Activated CD4-positive, alpha-beta T cell treated with anti-CD3 and anti-CD28 coated beads, Interleukin-2, Interleukin-6, amounts not matched to agents 100 ng/mL and 50 ng/mL, durations not matched to agents 16 hours and 8 hours (primary cell): ENCODE results near the gene DNAH2.

Experiments used
- DNase-seq: peaks from one replicate; pipeline ENCODE4 v3.0.0-alpha.2; 2020

The DNAH2 gene

DNA sequence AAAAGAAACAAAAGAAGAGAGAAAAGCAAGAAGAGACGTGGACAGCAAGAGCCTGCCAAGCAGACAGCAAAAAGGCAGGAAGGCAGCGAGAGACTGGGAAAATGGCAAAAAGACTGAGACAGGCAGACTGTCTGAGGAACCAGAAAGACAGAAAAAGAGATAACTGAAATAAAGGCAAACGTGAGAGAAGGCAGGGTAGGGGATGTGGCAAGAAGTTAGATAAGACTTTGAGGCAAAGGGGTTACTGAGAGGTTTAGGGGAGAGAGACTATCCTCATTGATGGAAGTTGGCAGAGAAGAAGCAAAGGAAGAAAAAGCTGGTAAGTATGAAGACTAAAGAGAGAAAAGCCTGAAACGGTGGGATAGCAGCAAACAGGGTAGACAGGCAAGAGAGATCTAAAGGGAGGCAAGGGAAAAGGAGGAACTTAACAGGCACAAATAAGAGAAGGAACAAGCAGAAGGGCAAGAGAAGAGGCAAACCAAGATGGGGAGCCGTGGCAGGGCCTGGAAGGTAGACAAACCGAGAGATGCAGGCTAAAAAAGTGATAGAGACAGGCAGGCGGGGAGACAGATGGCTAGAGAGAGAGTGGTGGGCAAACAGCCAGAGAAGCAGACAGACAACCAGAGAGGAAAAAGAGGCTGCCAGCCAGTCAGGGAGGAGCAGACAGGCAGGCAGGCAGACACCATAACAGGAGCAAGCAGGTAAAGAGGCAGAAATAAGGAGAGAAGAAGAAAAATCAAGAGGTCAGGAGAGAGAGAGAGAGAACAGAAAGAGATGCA is 163.9 kb downstream of the DNAH2 start:
- no peak for DNase-seq

DNA sequence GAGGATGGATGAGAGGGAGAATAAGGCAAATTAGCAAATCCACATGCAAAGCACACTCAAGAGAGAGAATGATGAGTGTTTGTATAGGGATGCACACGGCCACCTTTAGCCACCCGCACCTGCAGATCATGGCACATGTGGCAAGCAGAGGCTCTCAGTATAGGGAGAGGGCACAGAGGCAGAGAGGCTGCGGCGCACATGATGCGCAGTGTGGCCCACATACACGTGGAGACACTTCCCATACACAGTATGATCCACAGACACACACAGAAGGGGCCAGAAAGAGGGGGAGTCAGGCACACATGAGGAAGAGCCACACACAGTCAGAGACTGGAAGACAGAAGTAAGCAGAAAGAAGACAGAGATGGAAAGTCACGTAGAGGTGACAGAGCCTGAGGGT is 164.5 kb downstream of the DNAH2 start:
- no peak for DNase-seq

DNA sequence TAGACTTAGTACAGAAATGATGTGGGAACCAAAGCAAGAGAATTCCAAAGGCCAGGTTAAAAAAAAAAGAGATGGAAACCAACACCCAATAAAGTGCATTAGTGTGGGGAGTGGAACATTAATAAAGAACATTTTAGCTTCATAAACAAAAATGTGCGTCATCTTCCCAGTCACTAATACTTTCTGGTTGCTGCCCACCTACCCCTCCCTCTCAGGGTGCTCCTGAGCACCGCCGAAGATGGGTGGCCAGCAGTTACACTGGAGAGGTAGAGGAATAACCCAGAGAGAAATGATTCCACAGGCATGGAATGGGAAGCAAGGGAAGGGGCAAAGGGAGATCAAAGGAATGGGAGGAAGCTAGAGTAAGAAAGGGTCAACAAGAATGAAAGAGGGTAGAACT is 165.1 kb downstream of the DNAH2 start:
- DNase-seq: no peak
